ENCODE results near the gene ZNF219. TPM values are rescaled to one million over a fixed set of nuclear protein-coding genes. Genes with fewer than 3 reads are reported as not detected.

ZNF219 gene
- polyA plus RNA-seq, 3 donors, result 0.49 to 7.2 (median 0.68) TPM

GRCh38 chr14:21090940-21091663 is 7.4 kb downstream of the ZNF219 start:
- no peaks in the 10 kb centered on the region for H3K27me3 ChIP-seq (ENCODE audit: control insufficient read depth in 2 of 2, insufficient read depth in 2 of 2, low read length in 2 of 2)
- DNase-seq, result no peak
- H4K20me1 ChIP-seq (ENCODE audit: insufficient read depth, low read length), result peaks cover 12% of the 10 kb centered on the region
- no peak overlapping the region for H3K27ac ChIP-seq (ENCODE audit: low read depth in 1 of 2, low read length in 2 of 2)
- no peak overlapping the region for H3K4me3 Mint-ChIP-seq
- peaks cover 20 to 31% of the 10 kb centered on the region in 2 donors for H3K4me1 ChIP-seq (ENCODE audit: control insufficient read depth in 1 of 2, insufficient read depth in 2 of 2, low read length in 2 of 2)
- H3K9me3 ChIP-seq (replicated peaks in 1 of 2; ENCODE audit: control insufficient read depth in 1 of 2, insufficient read depth in 1 of 2, low read length in 2 of 2), result no peaks in the 10 kb centered on the region
- H3K9me3 Mint-ChIP-seq, result peaks cover 0 to 4% (median 0%) of the 10 kb centered on the region in 7 donors
- no peak for TF ChIP-seq CTCF (IDR thresholded peaks at IDR 0.05)
- H3K9ac ChIP-seq (ENCODE audit: insufficient read depth, low read length, poor library complexity, severe bottlenecking), result no peak overlapping the region
- no peak overlapping the region for H3K4me3 ChIP-seq (replicated peaks in 1 of 3; ENCODE audit: low read depth in 2 of 3, low read length in 3 of 3)
- H3K27me3 Mint-ChIP-seq (ENCODE audit: low read depth in 3 of 3), result no peaks in the 10 kb centered on the region
- intact Hi-C loops (cut with micrococcal nuclease), result loop anchor here (2.0 to 10.0 kb wide), 3 partner anchors 76 to 406 kb away; partner anchors contain the start of genes ANG (in 1 of the 2) and RNASE4 (in 1 of the 2)
- H3K36me3 Mint-ChIP-seq, result peaks cover 28 to 48% of the 10 kb centered on the region in 2 donors
- H2AFZ ChIP-seq (ENCODE audit: insufficient read depth, low read depth, low read length, poor library complexity, severe bottlenecking), result no peak overlapping the region
- H3K79me2 ChIP-seq (ENCODE audit: insufficient read depth, low read length), result no peaks in the 10 kb centered on the region
- H3K27ac Mint-ChIP-seq, result peak overlapping the region in 5 of 7 donors; percentile 23 to 87 (median 59)
- no peak overlapping the region for H3K4me2 ChIP-seq (replicated peaks; ENCODE audit: extremely low read depth, low read length, poor library complexity, severe bottlenecking)
- H3K36me3 ChIP-seq (replicated peaks in 1 of 2; ENCODE audit: control insufficient read depth in 1 of 2, insufficient read depth in 2 of 2, low read length in 2 of 2), result peaks cover 14 to 44% of the 10 kb centered on the region in 2 donors
- H3K4me1 Mint-ChIP-seq, result peaks cover 27% of the 10 kb centered on the region
- 94% methylated on average over 37 of the region's 45 CpGs for WGBS (ENCODE audit: insufficient coverage)

GRCh38 chr14:21090194-21090939 is 8.1 kb downstream of the ZNF219 start:
- peak overlapping the region in 1 of 2 donors; percentile 53 for H3K27ac ChIP-seq (ENCODE audit: low read depth in 1 of 2, low read length in 2 of 2)
- H2AFZ ChIP-seq (ENCODE audit: insufficient read depth, low read depth, low read length, poor library complexity, severe bottlenecking), result no peak overlapping the region
- Mint-ChIP-seq H3K27ac (peak overlapping the region in 5 of 7 donors; percentile 49 to 96 (median 63)), H3K9me3 (peaks cover 0 to 4% (median 2%) of the 10 kb centered on the region in 7 donors), H3K36me3 (peaks cover 35 to 56% of the 10 kb centered on the region in 2 donors), H3K4me3 (no peak overlapping the region), H3K4me1 (peaks cover 34% of the 10 kb centered on the region), H3K27me3 (ENCODE audit: low read depth in 3 of 3) (peaks cover 0 to 3% (median 3%) of the 10 kb centered on the region in 3 donors)
- H3K9me3 ChIP-seq (replicated peaks in 1 of 2; ENCODE audit: control insufficient read depth in 1 of 2, insufficient read depth in 1 of 2, low read length in 2 of 2), result no peaks in the 10 kb centered on the region
- no peak overlapping the region for H3K4me3 ChIP-seq (replicated peaks in 1 of 3; ENCODE audit: low read depth in 2 of 3, low read length in 3 of 3)
- peak; percentile 74 for TF ChIP-seq CTCF (IDR thresholded peaks at IDR 0.05)
- peaks cover 5% of the 10 kb centered on the region for H3K79me2 ChIP-seq (ENCODE audit: insufficient read depth, low read length)
- H4K20me1 ChIP-seq (ENCODE audit: insufficient read depth, low read length), result peaks cover 12% of the 10 kb centered on the region
- H3K27me3 ChIP-seq (ENCODE audit: control insufficient read depth in 2 of 2, insufficient read depth in 2 of 2, low read length in 2 of 2), result no peaks in the 10 kb centered on the region
- intact Hi-C loops (cut with micrococcal nuclease), result loop anchor here (2.0 to 10.0 kb wide), 3 partner anchors 76 to 406 kb away; partner anchors contain the start of genes ANG (in 1 of the 2) and RNASE4 (in 1 of the 2)
- no peak overlapping the region for H3K9ac ChIP-seq (ENCODE audit: insufficient read depth, low read length, poor library complexity, severe bottlenecking)
- peaks cover 14 to 52% of the 10 kb centered on the region in 2 donors for H3K36me3 ChIP-seq (replicated peaks in 1 of 2; ENCODE audit: control insufficient read depth in 1 of 2, insufficient read depth in 2 of 2, low read length in 2 of 2)
- no peak for DNase-seq
- 96% methylated on average over 44 of the region's 45 CpGs for WGBS (ENCODE audit: insufficient coverage)
- no peak overlapping the region for H3K4me2 ChIP-seq (replicated peaks; ENCODE audit: extremely low read depth, low read length, poor library complexity, severe bottlenecking)
- peaks cover 27 to 38% of the 10 kb centered on the region in 2 donors for H3K4me1 ChIP-seq (ENCODE audit: control insufficient read depth in 1 of 2, insufficient read depth in 2 of 2, low read length in 2 of 2)
